ENCODE results near the gene PRPF38B. TPM values are rescaled to one million over a fixed set of nuclear protein-coding genes. Genes with fewer than 3 reads are reported as not detected.

The PRPF38B gene
- total and polyA plus RNA-seq, 10 of the 15 experiments (the other 5 are each of a cell fraction or from before 2014, with no cell fraction given): 32.9 to 79.2 (median 47.8) TPM

- TF ChIP-seq NR2C1 (IDR thresholded peaks at IDR 0.05) (no peak), JUND (IDR thresholded peaks at IDR 0.05; ENCODE audit: low read depth, low read length) (no peak), RELB (IDR thresholded peaks at IDR 0.05; ENCODE audit: low read depth) (no peak), HDAC2 (IDR thresholded peaks at IDR 0.05) (no peak), NFYB (IDR thresholded peaks at IDR 0.05; ENCODE audit: insufficient read depth, low read depth, low read length) (no peak), ZZZ3 (IDR thresholded peaks at IDR 0.05; ENCODE audit: control insufficient read depth, insufficient read length, low read depth) (no peak)
These were observed 45.4 kb upstream of the PRPF38B start (continued) for GRCh38 chr1:108646648-108647269.

- BruUV-seq (replicated peaks): no TSS peak
- ATAC-seq: no peak
- DNase-seq (ENCODE audit: low read depth, low spot score): no peak
- TF ChIP-seq E2F4 (IDR thresholded peaks at IDR 0.05; ENCODE audit: low read depth, low read length) (no peak), BCLAF1 (IDR thresholded peaks at IDR 0.05) (no peak), SREBF2 (IDR thresholded peaks at IDR 0.05; ENCODE audit: low read length) (no peak), ETV6 (conservative IDR thresholded peaks at IDR 0.05 in 1 of 2, IDR thresholded peaks at IDR 0.05 in 1 of 2; ENCODE audit: borderline replicate concordance in 1 of 2, low read depth in 1 of 2) (no peak), CHD1 (IDR thresholded peaks at IDR 0.05; ENCODE audit: low read depth, low read length) (no peak), ZNF207 (IDR thresholded peaks at IDR 0.05; ENCODE audit: borderline replicate concordance) (no peak), CREM (IDR thresholded peaks at IDR 0.05; ENCODE audit: low read depth) (no peak), TCF12 (IDR thresholded peaks at IDR 0.05; ENCODE audit: low read depth, low read length) (no peak), EZH2 (IDR thresholded peaks at IDR 0.05; ENCODE audit: borderline replicate concordance, control insufficient read depth, low read depth, low read length) (no peak), MTA2 (IDR thresholded peaks at IDR 0.05; ENCODE audit: low read depth) (no peak), FOXM1 (IDR thresholded peaks at IDR 0.05; ENCODE audit: low read depth, low read length) (no peak), NR2F1 (conservative IDR thresholded peaks at IDR 0.05) (no peak)
These were observed 38.5 kb upstream of the PRPF38B start for GRCh38 chr1:108653431-108654105.

More at GRCh38 chr1:108653431-108654105, 38.5 kb upstream of the PRPF38B start:
- RAD21 ChIA-PET (ENCODE audit: unreplicated experiment): no interaction called here
- no peaks in the 10 kb centered on the region for H4K20me1 ChIP-seq (ENCODE audit: control insufficient read depth, insufficient read depth)
- 52% methylated on average over 2 of the region's 2 CpGs for WGBS (ENCODE audit: insufficient coverage, insufficient replicate concordance, low lambda C conversion rate, missing lambda C conversion rate)
- CTCF ChIA-PET: no interaction called here
- H3K4me2 ChIP-seq (ENCODE audit: control insufficient read depth, insufficient read depth): no peak overlapping the region
- H3K9me3 ChIP-seq (replicated peaks; ENCODE audit: control insufficient read depth, insufficient read depth, low read length): no peaks in the 10 kb centered on the region
- SMC1A ChIA-PET (ENCODE audit: uncharacterized antibody, unreplicated experiment): no interaction called here
- POLR2A ChIA-PET: no interaction called here
- no peaks in the 10 kb centered on the region for H3K27me3 ChIP-seq (replicated peaks in 1 of 2; ENCODE audit: control insufficient read depth in 2 of 2, insufficient read depth in 2 of 2, low read length in 1 of 2)
- no peak overlapping the region for H2AFZ ChIP-seq (ENCODE audit: control insufficient read depth, low read depth, low read length)
- H3K9ac ChIP-seq (ENCODE audit: control insufficient read depth, insufficient read depth, low read length): no peak overlapping the region
- H3K27ac ChIP-seq (ENCODE audit: control insufficient read depth, insufficient read depth): no peak overlapping the region
- intact Hi-C loops (cut with micrococcal nuclease; ENCODE audit: unreplicated experiment) (no loop called here), in situ Hi-C loops (cut with MboI) (no loop called here)
- no peaks in the 10 kb centered on the region for H3K36me3 ChIP-seq (ENCODE audit: control insufficient read depth in 2 of 2, insufficient read depth in 2 of 2, low read length in 1 of 2)
- no peaks in the 10 kb centered on the region for H3K79me2 ChIP-seq (ENCODE audit: control insufficient read depth, insufficient read depth, low read length)
- FAIRE-seq: no peak
- no peak overlapping the region for H3K4me3 ChIP-seq
- H3K4me1 ChIP-seq (ENCODE audit: control insufficient read depth, insufficient read depth, low read length): no peaks in the 10 kb centered on the region
